GM03348 (cell line): ENCODE measurements around the gene NIM1K.
A peak's percentile ranks its signal among the peaks of the same experiment; 100 is the strongest.
"Not testable (repeated sequence)": the region's sequence is repeated elsewhere in the genome, so short reads cannot be mapped to it uniquely, and the experiment has no call there.

Experiments used
- DNase-seq: peaks from one replicate; pipeline ENCODE4 v3.0.0; 2012; ENCODE audit warnings: low spot score

The NIM1K gene

GRCh38 chr5:43281840-43282658, 90.0 kb downstream of the NIM1K start:
- DNase-seq: no peak

DNA sequence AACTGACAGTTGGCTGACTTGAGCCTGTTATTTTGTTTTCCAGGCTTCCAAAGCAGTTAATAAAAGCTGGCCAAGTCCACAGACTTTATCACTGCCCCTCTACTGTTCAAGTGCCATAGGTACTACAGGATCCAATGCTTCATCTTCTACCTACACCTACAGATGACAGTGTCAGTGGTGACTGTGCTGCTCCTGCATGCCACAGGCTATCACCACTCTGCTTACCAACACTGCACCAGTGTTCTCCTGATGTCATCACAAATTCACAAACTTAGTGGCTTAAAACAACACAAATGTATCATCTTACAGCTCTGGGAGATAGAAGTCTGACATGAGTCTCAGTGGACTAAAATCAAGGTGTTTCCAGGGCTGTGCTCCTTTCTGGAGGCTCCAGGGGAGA, 94.6 kb downstream of the NIM1K start:
- DNase-seq: no peak

DNA sequence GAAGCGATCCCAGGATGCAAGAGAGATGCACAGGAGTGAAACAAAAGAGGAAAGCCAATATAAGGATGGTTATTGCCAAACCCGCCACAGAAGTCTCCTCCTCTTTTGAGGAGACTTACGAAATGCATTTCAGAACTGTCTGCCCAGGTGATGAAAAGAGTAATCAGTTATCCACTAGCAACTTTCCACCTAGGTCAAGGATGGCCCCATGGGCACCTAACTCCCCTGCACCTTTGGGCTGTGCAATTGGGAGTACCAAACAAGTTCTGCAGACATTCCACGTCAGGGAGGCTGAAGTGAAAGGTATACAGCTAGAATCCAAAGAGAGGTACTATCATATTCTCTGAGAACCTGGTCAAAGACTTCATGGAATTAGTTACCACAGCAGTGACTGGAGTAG, 95.5 kb downstream of the NIM1K start:
- no peak for DNase-seq

GRCh38 chr5:43288269-43288831, 96.3 kb downstream of the NIM1K start:
- DNase-seq: no peak

DNA sequence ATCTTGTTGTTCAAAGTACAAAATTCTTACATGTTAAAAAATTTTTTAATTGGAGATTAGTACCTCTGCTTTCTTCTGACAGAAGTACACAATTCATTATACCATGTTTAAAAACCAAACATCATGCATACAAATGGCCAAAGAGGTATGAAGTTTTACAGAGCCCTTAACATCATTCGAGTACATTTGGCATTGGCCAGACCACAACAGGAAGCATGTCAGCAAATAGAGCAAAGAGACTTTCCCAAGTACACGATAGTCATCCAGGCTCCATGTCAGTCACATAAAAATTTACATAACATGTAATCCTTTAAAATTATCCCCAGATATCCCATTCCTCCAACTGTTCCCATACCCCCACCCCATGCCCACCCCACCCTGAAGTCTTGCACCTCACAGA, 98.7 kb downstream of the NIM1K start:
- no peak for DNase-seq

DNA sequence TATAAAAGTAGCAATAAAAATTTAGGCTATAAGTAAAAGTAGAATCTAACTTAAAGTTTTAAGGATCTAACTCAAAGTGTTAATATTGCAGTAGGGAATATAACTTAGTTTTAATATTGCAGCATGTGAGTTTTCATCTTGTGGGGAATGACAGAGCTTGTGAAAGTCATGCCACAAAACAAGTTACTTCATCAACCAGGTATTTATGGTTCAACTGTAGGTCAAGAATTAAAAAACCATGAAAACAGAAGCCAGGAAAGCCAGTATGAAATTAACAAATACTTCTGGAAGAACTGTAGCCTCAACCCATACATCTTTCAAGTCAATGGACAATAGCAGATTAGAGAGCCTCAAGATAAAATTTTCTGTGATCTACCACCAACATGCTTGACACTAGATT, 102.2 kb downstream of the NIM1K start:
- peak; percentile 51 for DNase-seq

- no peak for DNase-seq
Observed at GRCh38 chr5:43295202-43295601, 103.2 kb downstream of the NIM1K start.

GRCh38 chr5:43296835-43297234, 104.8 kb downstream of the NIM1K start:
- no peak for DNase-seq

DNA sequence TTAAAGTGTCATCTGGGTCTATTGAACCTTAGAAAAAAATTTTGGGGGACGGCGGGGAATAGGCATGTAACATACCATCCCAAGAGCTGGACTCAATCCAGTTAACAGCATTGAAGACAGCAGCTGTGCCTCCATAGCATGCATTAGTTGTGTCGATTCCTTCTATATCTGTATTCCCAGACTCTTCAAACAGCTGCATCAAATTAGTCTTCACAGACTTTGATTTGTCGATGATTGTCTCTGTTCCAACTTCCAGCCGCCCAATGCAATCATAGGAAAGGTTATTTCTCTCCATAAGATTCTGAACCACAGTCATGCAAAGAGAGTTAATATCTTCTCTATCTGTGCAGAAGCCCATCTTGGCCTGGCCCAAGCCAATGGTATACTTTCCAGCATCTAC, 106.4 kb downstream of the NIM1K start:
- DNase-seq: no peak

DNA sequence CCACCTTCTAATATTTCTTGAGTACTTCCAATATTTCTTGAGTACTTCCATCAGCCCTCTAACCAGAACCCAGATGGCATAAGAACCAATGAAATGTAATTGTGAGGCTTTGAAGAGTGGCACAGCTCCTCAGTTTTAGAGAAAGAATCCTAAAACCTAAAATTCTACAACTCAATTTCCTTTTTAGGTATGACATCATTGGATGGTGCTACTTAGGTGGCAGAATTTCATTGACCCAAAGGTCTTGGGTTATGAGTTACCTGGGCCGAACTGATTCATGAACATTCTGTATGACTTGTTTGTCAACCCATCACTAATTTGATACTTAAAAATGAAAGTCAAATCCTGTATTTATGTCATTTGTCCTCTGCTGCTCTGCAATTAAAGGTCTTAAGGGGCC, 108.1 kb downstream of the NIM1K start:
- no peak for DNase-seq

GRCh38 chr5:43301653-43302091, 109.6 kb downstream of the NIM1K start:
- no peak for DNase-seq

- DNase-seq: no peak
Observed at GRCh38 chr5:43302481-43302880, 110.5 kb downstream of the NIM1K start.

DNA sequence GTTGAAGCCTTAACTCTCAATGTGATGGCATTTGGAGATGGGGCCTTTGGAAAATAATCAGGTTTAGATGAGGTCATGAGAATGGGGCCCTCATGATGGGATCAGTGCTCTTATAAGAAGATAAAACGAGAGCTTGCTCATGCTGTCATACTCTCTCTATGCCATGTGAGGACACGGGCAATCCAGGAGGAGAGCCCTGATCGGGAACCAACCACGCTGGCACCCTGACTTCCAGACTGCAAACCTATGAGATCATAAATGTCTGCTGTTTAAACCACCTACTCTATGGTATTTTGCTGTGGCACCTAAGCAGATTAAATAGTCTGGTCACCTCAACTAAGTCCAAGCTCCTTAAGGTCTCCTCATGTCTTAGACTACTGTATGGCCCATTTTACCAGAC, 111.2 kb downstream of the NIM1K start:
- no peak for DNase-seq

DNA sequence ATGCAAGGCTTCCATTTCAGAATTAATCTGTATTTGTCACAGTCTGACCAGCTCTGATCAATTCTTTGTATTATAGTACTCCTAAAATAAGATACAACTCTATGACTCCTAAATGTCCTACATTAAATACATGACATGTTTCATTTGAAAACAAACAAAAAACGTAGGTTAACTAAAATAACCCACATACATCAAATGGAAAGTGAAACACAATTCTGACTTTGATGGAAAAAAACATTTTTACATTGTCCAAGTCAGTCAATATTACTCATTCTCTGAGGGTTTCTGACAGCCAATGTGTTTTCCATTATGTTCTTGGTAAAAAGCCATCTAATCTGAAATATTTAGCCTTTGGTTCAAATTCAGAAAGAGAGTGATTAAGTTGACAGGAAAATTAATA, 112.5 kb downstream of the NIM1K start:
- DNase-seq: peak; percentile 28

- DNase-seq: peak; percentile 49
Observed at GRCh38 chr5:43305948-43306565, 114.0 kb downstream of the NIM1K start.

GRCh38 chr5:43306954-43307353, 114.9 kb downstream of the NIM1K start:
- DNase-seq: not testable (repeated sequence)

GRCh38 chr5:43309122-43309521, 117.1 kb downstream of the NIM1K start:
- DNase-seq: no peak

DNA sequence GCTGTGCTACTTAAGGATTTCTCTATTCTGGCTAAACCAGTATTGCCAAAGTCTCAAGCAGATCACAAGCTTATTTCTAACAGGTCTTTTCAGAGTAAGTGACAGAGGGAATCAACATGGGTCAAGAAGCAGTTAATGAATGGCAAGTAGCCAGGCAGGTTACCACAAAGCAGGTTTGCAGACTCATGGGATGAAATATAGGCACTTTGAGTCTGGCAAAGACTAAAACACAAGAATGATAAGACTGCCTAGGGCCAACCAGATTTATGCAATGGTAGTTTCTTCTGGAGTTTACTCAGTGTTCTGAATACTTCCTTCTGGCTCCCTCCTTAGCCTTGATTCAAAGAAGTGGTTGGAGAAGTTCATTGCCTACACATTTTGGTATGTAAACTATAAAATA, 117.6 kb downstream of the NIM1K start:
- no peak for DNase-seq

- no peak for DNase-seq
Observed at GRCh38 chr5:43312076-43312661, 120.1 kb downstream of the NIM1K start.

DNA sequence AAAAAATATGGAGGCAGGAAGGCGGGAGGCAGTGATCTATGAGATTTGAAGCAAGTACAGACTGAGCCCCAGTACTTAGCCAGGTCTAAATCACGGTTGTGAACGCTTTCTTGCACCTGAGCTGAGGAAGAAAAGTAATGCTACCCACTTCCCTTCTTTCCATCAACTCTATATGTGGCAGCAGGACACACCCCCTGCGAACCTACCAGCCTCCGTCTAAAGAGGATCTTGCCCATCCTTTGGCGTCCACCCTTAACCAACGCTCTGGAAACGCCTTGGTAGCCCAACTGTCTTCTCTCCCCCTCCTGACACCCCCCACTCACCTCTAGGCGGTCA, 120.6 kb downstream of the NIM1K start:
- no peak for DNase-seq

DNA sequence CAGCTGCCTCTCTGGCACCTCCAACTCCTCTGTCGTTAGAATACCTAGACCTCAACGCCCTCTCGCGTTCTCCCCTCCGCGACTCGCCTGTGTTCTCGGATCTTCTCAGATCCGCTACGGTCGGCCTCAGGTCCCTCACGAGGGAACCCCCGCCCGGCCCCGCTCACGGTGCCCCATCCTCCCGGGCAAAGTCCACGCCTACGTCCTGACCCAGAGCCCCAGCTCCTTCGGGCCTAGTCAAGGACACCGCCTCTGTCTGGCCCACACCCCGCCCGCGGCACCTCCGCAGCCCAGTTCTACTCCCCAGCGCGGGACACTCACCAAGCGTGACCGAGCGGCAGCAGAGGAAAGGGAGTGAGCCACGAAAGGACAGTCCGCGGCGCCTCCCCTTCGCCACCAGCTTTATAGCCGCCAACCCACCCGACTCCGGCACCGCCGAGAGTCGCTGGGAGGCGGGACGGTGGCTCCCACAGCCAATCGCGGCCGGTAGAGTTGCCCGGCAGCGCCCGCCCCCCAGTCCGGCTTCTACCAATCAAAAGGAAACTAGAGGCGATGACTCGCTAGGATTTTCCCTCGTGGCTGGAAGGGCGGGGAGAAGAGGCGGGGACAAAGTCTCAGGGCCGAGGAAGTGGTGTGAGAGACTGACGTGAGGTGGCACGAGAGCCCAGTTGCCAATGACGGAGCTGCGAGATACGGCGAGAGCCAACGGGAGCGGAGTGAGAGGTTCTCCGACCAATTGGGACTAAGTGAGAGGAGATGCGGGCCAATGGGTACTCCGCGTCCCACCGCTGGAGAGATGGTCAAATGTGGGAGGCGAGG, 121.2 kb downstream of the NIM1K start, which contains the start of gene HMGCS1:
Gene HMGCS1, minus strand, starts transcription at position 378 of the 819 bp plus-strand sequence. CDS start 14,447 bp downstream, outside the sequence.
- DNase-seq: peak; percentile 98

GRCh38 chr5:43313854-43314457, 121.9 kb downstream of the NIM1K start:
- DNase-seq: no peak
